Activated CD4-positive, CD25-positive, alpha-beta regulatory T cell (primary cell): ENCODE measurements around the gene F10.
A peak's percentile ranks its signal among the peaks of the same experiment; 100 is the strongest.

Experiments
- DNase-seq, 4 experiments: peaks; one replicate each; lab custom pipeline; 2025; lab: John Stamatoyannopoulos, UW

Gene F10

GRCh38 chr13:113138792-113139551 lies 16.4 kb downstream of the F10 start:
- no peak for DNase-seq

GRCh38 chr13:113139577-113139976 lies 17.0 kb downstream of the F10 start:
- no peak for DNase-seq

- DNase-seq = no peak
Observed at GRCh38 chr13:113140677-113141600, 18.3 kb downstream of the F10 start.

- no peak for DNase-seq
Observed at GRCh38 chr13:113141601-113141970, 19.0 kb downstream of the F10 start.

- DNase-seq = no peak
Observed at GRCh38 chr13:113142876-113143275, 20.3 kb downstream of the F10 start.

- no peak for DNase-seq
Observed at GRCh38 chr13:113143466-113144254, 21.1 kb downstream of the F10 start.

- no peak for DNase-seq
Observed at GRCh38 chr13:113144255-113144629, 21.6 kb downstream of the F10 start.

GRCh38 chr13:113145496-113145895 lies 22.9 kb downstream of the F10 start:
- peak in 1 of 4 experiments; percentile 8 for DNase-seq

GRCh38 chr13:113145911-113146598 lies 23.5 kb downstream of the F10 start:
- DNase-seq = no peak

GRCh38 chr13:113146750-113147149 lies 24.2 kb downstream of the F10 start:
- DNase-seq = no peak

GRCh38 chr13:113147206-113147605 lies 24.6 kb downstream of the F10 start:
- DNase-seq = no peak

- no peak for DNase-seq
Observed at GRCh38 chr13:113148407-113148806, 25.8 kb downstream of the F10 start.

GRCh38 chr13:113148940-113149503 lies 26.4 kb downstream of the F10 start:
- no peak for DNase-seq

GRCh38 chr13:113149711-113150549 lies 27.3 kb downstream of the F10 start:
- no peak for DNase-seq

- no peak for DNase-seq
Observed at GRCh38 chr13:113150550-113151365, 28.2 kb downstream of the F10 start.

- DNase-seq = no peak
Observed at GRCh38 chr13:113151745-113152690, 29.4 kb downstream of the F10 start.

GRCh38 chr13:113152691-113152983 lies 30.0 kb downstream of the F10 start:
- DNase-seq = no peak

- no peak for DNase-seq
Observed at GRCh38 chr13:113152984-113153809, 30.6 kb downstream of the F10 start.
